HCT116 (cell line): Measurements from ENCODE around the gene KREMEN2. TPM values are rescaled to one million over a fixed set of nuclear protein-coding genes. Genes with fewer than 3 reads are reported as not detected.
A peak's percentile ranks its signal among the peaks of the same experiment; 100 is the strongest.

Source experiments
- ATAC-seq: fragments of 200-7000 bp; cut with Tn5 transposase; 2 replicates; pipeline ENCODE4 v1.9.1; 2020; ENCODE audit warnings: mild to moderate bottlenecking, moderate library complexity
- BruUV-seq: library from RNA; stranded (reverse); fragments of 400-500 nt; replicated peaks from 2 replicates; lab custom pipeline; 2021; lab: Mats Ljungman, UMichigan
- CTCF ChIA-PET: fragments of 300-600 bp; sonication (Branson Sonifier 250); formaldehyde crosslinking; loops from one replicate; lab custom pipeline; 2021; ENCODE audit warnings: antibody characterized with exemption; lab: Charles Lee
- POLR2A ChIA-PET: fragments of 300-600, 350-600 bp; sonication (Branson Sonifier 250); formaldehyde crosslinking; loops from one replicate; lab custom pipeline; 2021; ENCODE audit warnings: antibody characterized with exemption; lab: Charles Lee
- RAD21 ChIA-PET, 2 experiments: fragments of 300-600 bp; sonication (Branson Sonifier 250); formaldehyde crosslinking; loops; one replicate each; lab custom pipeline; 2023; ENCODE audit warnings: low total read pairs in 2 of 2; ENCODE audit not compliant: uncharacterized antibody in 2 of 2, unreplicated experiment in 2 of 2, low non-redundant PET in 1 of 2; lab: Charles Lee
- DNase-seq: peaks from one replicate; pipeline ENCODE4 v3.0.0-alpha.2; 2010; ENCODE audit warnings: low read depth, low spot score
- H2AFZ ChIP-seq: fragments of 200-600 bp; shearing (Covaris generic), sonication (generic); 2 replicates; pipeline ENCODE4 v1.6.1; 2017; ENCODE audit warnings: low read depth, mixed run types, mixed read lengths, antibody characterized with exemption, low read length; ENCODE audit not compliant: poor library complexity, severe bottlenecking
- H3K27ac ChIP-seq: 2 replicates; pipeline ENCODE4 v1.5.1; 2012; ENCODE audit warnings: low read depth, low read length
- H3K27me3 ChIP-seq: fragments of 200-600 bp; sonication (generic); 2 replicates; pipeline ENCODE4 v1.6.1; 2016; ENCODE audit warnings: mixed run types, low read length, mixed read lengths; ENCODE audit not compliant: insufficient read depth
- H3K36me3 ChIP-seq, 2 experiments: fragments of 200-500 bp in 1 of 2; fragments of 200-600 bp in 1 of 2; sonication (Bioruptor generic) in 1 of 2; sonication (generic) in 1 of 2; 2 replicates each; pipeline versions ENCODE4 v1.5.1 to v1.6.1; 2014 to 2016; ENCODE audit warnings: low read length in 2 of 2, inconsistent platforms in 1 of 2, mixed read lengths in 1 of 2, mixed run types in 1 of 2; ENCODE audit not compliant: insufficient read depth in 2 of 2, control insufficient read depth in 1 of 2
- H3K4me1 ChIP-seq, 2 experiments: fragments of 200-600 bp in 1 of 2; sonication (generic) in 1 of 2; 2 replicates each; pipeline versions ENCODE4 v1.5.1 to v1.6.1; 2012 to 2017; ENCODE audit warnings: low read length in 2 of 2, inconsistent platforms in 1 of 2, mild to moderate bottlenecking in 1 of 2, mixed read lengths in 1 of 2, mixed run types in 1 of 2, moderate library complexity in 1 of 2; ENCODE audit not compliant: insufficient read depth in 2 of 2, control insufficient read depth in 1 of 2
- H3K4me2 ChIP-seq: fragments of 200-600 bp; sonication (generic); 2 replicates; pipeline ENCODE4 v1.6.1; 2017; ENCODE audit warnings: mixed run types, low read length, mixed read lengths
- H3K4me3 ChIP-seq, 2 experiments: fragments of 200-600 bp in 1 of 2; sonication (generic) in 1 of 2; replicated peaks in 1 of 2; 2 replicates each; pipeline ENCODE4 v1.5.1; 2011 to 2016; ENCODE audit warnings: low read length in 2 of 2, control low read depth in 1 of 2, low read depth in 1 of 2, mild to moderate bottlenecking in 1 of 2, mixed read lengths in 1 of 2, mixed run types in 1 of 2
- H3K79me2 ChIP-seq: fragments of 200-600 bp; sonication (generic); 2 replicates; pipeline ENCODE4 v1.6.1; 2017; ENCODE audit warnings: mild to moderate bottlenecking, mixed run types, low read length, moderate library complexity, mixed read lengths; ENCODE audit not compliant: insufficient read depth
- H3K9ac ChIP-seq: fragments of 200-600 bp; sonication (generic); 2 replicates; pipeline ENCODE4 v1.6.1; 2016; ENCODE audit warnings: low read length, mixed read lengths
- H3K9me2 ChIP-seq: fragments of 200-600 bp; sonication (generic), shearing (Covaris generic); 2 replicates; pipeline ENCODE4 v1.6.1; 2017; ENCODE audit warnings: mixed run types, mild to moderate bottlenecking, moderate library complexity; ENCODE audit not compliant: insufficient read depth
- H3K9me3 ChIP-seq, 2 experiments: fragments of 200-500 bp in 1 of 2; fragments of 200-600 bp in 1 of 2; sonication (Bioruptor generic) in 1 of 2; sonication (generic) in 1 of 2; 2 replicates each; pipeline ENCODE4 v1.6.1; 2014 to 2017; ENCODE audit warnings: low read length in 2 of 2, mixed read lengths in 2 of 2, inconsistent platforms in 1 of 2, low read depth in 1 of 2, mild to moderate bottlenecking in 1 of 2, mixed run types in 1 of 2, moderate library complexity in 1 of 2; ENCODE audit not compliant: control insufficient read depth in 1 of 2, insufficient read depth in 1 of 2
- H4K20me1 ChIP-seq: fragments of 200-600 bp; sonication (generic), shearing (Covaris generic); 2 replicates; pipeline ENCODE4 v1.6.1; 2017; ENCODE audit warnings: mixed run types, mild to moderate bottlenecking, moderate library complexity; ENCODE audit not compliant: insufficient read depth
- CBX3 ChIP-seq: IDR thresholded peaks from 2 replicates; pipeline ENCODE4 v1.6.1; 2012; ENCODE audit warnings: low read depth
- EGR1 ChIP-seq: IDR thresholded peaks from 2 replicates; pipeline ENCODE4 v1.6.1; 2012; ENCODE audit warnings: low read depth
- RAD21 ChIP-seq: IDR thresholded peaks from 2 replicates; pipeline ENCODE4 v1.6.1; 2012; ENCODE audit warnings: low read depth, mild to moderate bottlenecking
- intact Hi-C: fragments of 100-400 bp; cut with micrococcal nuclease; formaldehyde crosslinking; loops from 2 replicates; pipeline ENCODE4 v1.10.0; 2022
- total RNA-seq: library from RNA; stranded (reverse); gene quantifications from one replicate; pipeline ENCODE4 v1.2.1, GENCODE V29; 2021; ENCODE audit not compliant: unreplicated experiment
- TF ChIP-seq, protein P1 (sequence below): IDR thresholded peaks from 2 replicates; pipeline ENCODE4 v1.6.1; 2012
- TF ChIP-seq, protein P2 (sequence below), 3 experiments: fragments of 200-600 bp in 1 of 3; sonication (generic) in 1 of 3; IDR thresholded peaks in 2 of 3; conservative IDR thresholded peaks in 1 of 3; 2 replicates each; pipeline ENCODE4 v1.5.1; 2012 to 2017; ENCODE audit warnings: low read depth in 2 of 3, low read length in 2 of 3, antibody characterized with exemption in 1 of 3, borderline replicate concordance in 1 of 3, control low read depth in 1 of 3, mild to moderate bottlenecking in 1 of 3, mixed read lengths in 1 of 3, mixed run types in 1 of 3, moderate library complexity in 1 of 3; ENCODE audit not compliant: insufficient read depth in 1 of 3

KREMEN2 gene
- total RNA-seq, 1 experiment from 2014 or later = 14.1 TPM

DNA sequence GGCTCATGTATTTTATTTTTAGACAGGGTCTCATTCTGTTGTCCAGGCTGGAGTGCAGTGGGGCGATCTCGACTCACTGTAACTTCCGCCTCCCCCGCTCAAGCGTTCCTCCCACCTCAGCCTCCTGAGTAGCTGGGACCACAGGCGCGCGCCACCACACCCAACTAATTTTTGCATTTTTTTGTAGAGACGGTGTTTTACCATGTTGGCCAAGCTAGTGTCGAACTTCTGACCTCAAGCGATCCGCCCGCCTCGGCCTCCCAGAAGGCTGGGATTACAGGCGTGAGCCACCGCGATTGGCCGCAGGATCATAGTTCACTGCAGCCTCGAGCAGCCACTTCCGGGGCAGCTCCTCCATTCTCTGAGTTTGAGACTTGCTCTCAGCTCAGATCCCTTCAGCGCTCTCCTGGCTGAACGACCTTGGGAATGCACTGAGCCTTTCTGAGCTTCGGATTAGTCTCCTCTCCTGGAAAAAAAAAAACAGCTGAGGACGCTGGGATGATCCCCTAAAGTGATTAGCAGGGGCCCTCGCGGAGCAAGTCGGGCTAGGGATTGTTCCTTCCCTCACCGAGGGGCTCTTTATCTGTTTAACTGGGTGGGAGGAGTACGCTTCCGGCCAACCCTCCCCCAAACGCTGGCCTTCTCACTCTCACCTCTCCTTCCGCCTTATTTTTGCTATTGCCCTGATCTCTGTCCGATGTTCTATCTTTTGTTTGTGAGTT is 17.3 kb downstream of the KREMEN2 start:
- peak overlapping the region; percentile 86 for H3K4me2 ChIP-seq
- intact Hi-C loops = loop anchor here (5.0 kb wide), 1 partner anchor 41 kb away; the partner anchor contains the start of genes HCFC1R1, THOC6 and TNFRSF12A
- H2AFZ ChIP-seq = no peak overlapping the region
- H3K9me2 ChIP-seq = no peaks in the 10 kb centered on the region
- peak overlapping the region; percentile 99 for H3K9ac ChIP-seq
- ATAC-seq (no peak; the same call in 1 of the 2 replicates), DNase-seq (no peak)
- ChIA-PET RAD21 (no interaction called here), POLR2A (interaction anchor here (0.7 to 2.8 kb wide), 7 partner anchors 9 to 76 kb away, joined by 3 to 11 read pairs (median 5); partner anchors contain the start of genes HCFC1R1, THOC6 and TNFRSF12A), CTCF (interaction anchor here (1.0 to 1.4 kb wide), 3 partner anchors 17 to 50 kb away, joined by 3 to 4 read pairs (median 3); partner anchors contain the start of gene KREMEN2)
- H3K4me3 ChIP-seq = peak overlapping the region; percentile 89 to 99
- BruUV-seq = no TSS peak
- H3K27ac ChIP-seq = peak overlapping the region; percentile 93
- TF ChIP-seq CBX3 = no peak
- TF ChIP-seq, protein P1, sequence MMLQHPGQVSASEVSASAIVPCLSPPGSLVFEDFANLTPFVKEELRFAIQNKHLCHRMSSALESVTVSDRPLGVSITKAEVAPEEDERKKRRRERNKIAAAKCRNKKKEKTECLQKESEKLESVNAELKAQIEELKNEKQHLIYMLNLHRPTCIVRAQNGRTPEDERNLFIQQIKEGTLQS = no peak
- no peak for TF ChIP-seq RAD21
- peaks cover 37% of the 10 kb centered on the region for H3K79me2 ChIP-seq
- H3K27me3 ChIP-seq = no peaks in the 10 kb centered on the region
- H3K9me3 ChIP-seq = no peaks in the 10 kb centered on the region
- H3K36me3 ChIP-seq = peaks cover 0 to 17% of the 10 kb centered on the region in 2 experiments; a peak in 2 of 4 replicates
- no peaks in the 10 kb centered on the region for H4K20me1 ChIP-seq
- H3K4me1 ChIP-seq = peaks cover 24 to 44% of the 10 kb centered on the region in 2 experiments

DNA sequence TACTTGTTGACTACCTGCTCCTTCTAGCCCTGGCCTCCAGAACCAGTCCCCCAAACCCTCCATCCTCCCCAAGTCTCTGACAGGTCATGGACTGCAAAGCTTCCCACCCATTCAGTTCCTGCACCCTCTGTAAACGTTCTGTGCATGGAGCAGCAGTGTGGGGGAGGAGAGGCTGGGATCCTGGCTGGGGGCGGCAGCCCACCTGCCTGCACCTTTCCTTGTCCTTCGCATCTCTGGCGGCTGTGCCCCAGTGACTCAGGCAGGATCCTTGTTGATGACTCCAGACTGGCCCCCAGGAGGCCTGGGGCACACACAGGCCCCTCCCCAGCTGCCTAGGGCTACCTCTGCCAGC is 17.8 kb downstream of the KREMEN2 start:
- BruUV-seq = no TSS peak
- no peak for TF ChIP-seq EGR1
- TF ChIP-seq, protein P1 = no peak
- TF ChIP-seq, protein P2, sequence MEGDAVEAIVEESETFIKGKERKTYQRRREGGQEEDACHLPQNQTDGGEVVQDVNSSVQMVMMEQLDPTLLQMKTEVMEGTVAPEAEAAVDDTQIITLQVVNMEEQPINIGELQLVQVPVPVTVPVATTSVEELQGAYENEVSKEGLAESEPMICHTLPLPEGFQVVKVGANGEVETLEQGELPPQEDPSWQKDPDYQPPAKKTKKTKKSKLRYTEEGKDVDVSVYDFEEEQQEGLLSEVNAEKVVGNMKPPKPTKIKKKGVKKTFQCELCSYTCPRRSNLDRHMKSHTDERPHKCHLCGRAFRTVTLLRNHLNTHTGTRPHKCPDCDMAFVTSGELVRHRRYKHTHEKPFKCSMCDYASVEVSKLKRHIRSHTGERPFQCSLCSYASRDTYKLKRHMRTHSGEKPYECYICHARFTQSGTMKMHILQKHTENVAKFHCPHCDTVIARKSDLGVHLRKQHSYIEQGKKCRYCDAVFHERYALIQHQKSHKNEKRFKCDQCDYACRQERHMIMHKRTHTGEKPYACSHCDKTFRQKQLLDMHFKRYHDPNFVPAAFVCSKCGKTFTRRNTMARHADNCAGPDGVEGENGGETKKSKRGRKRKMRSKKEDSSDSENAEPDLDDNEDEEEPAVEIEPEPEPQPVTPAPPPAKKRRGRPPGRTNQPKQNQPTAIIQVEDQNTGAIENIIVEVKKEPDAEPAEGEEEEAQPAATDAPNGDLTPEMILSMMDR (IDR thresholded peaks at IDR 0.05 in 2 of 3, conservative IDR thresholded peaks at IDR 0.05 in 1 of 3; ENCODE audit: borderline replicate concordance in 1 of 3, insufficient read depth in 1 of 3, low read depth in 2 of 3, low read length in 2 of 3) = no peak
- no peaks in the 10 kb centered on the region for H4K20me1 ChIP-seq
- RAD21 ChIA-PET = no interaction called here
- H3K36me3 ChIP-seq = peaks cover 0 to 11% of the 10 kb centered on the region in 2 experiments; a peak in 1 of 4 replicates
- H3K4me2 ChIP-seq = peak overlapping the region; percentile 86
- H3K4me1 ChIP-seq = peaks cover 24 to 44% of the 10 kb centered on the region in 2 experiments
- H3K9me3 ChIP-seq = no peaks in the 10 kb centered on the region
- H3K9ac ChIP-seq = peak overlapping the region; percentile 99
- intact Hi-C loops = loop anchor here (5.0 kb wide), 1 partner anchor 40 kb away; the partner anchor contains the start of genes HCFC1R1, THOC6 and TNFRSF12A
- ATAC-seq (no peak), DNase-seq (no peak)
- H3K79me2 ChIP-seq = peaks cover 32% of the 10 kb centered on the region
- no peaks in the 10 kb centered on the region for H3K27me3 ChIP-seq
- H3K9me2 ChIP-seq = no peaks in the 10 kb centered on the region
- no peak overlapping the region for H3K4me3 ChIP-seq
- CTCF ChIA-PET = interaction anchor here (1.0 to 1.3 kb wide), 2 partner anchors 10 to 46 kb away, joined by 3 read pairs; no protein-coding TSS in a partner anchor
- H3K27ac ChIP-seq = no peak overlapping the region; the same call in 1 of the 2 replicates
- POLR2A ChIA-PET = interaction anchor here (1.2 to 2.8 kb wide), 5 partner anchors 12 to 99 kb away, joined by 3 to 11 read pairs (median 6); partner anchors contain the start of genes FLYWCH2, HCFC1R1, THOC6 and TNFRSF12A
- H2AFZ ChIP-seq = no peak overlapping the region
